DMS53 treated with DMSO at 0.1 percent for 48 hours (cell line): ENCODE measurements around the gene CELA2B.
"Not testable (repeated sequence)": the region's sequence is repeated elsewhere in the genome, so short reads cannot be mapped to it uniquely, and the experiment has no call there.

Experiments
- DNase-seq: peaks from one replicate; lab custom pipeline; 2025; ENCODE audit not compliant: unreplicated experiment; lab: John Stamatoyannopoulos, UW

Gene CELA2B

GRCh38 chr1:15475752-15476314, at the start of gene CELA2B:
CELA2B (plus strand) TSS chr1:15476104; CDS start chr1:15476126, 22 bp downstream.
- no peak for DNase-seq

GRCh38 chr1:15426492-15427279, 49.2 kb upstream of the CELA2B start:
- DNase-seq, result no peak

GRCh38 chr1:15427280-15427666, 48.6 kb upstream of the CELA2B start:
- no peak for DNase-seq

GRCh38 chr1:15428252-15428651, 47.7 kb upstream of the CELA2B start:
- not testable (repeated sequence) for DNase-seq

- no peak for DNase-seq
Observed at GRCh38 chr1:15428815-15429435, 47.0 kb upstream of the CELA2B start.

GRCh38 chr1:15429701-15430149, 46.2 kb upstream of the CELA2B start:
- DNase-seq, result no peak

GRCh38 chr1:15430787-15431570, 44.9 kb upstream of the CELA2B start:
- DNase-seq, result peak; percentile 19

GRCh38 chr1:15431571-15431948, 44.3 kb upstream of the CELA2B start:
- DNase-seq, result no peak

- peak; percentile 31 for DNase-seq
Observed at GRCh38 chr1:15432324-15432723, 43.6 kb upstream of the CELA2B start.

- no peak for DNase-seq
Observed at GRCh38 chr1:15433471-15433870, 42.4 kb upstream of the CELA2B start.

- not testable (repeated sequence) for DNase-seq
Observed at GRCh38 chr1:15434739-15435138, 41.2 kb upstream of the CELA2B start.

- DNase-seq, result no peak
Observed at GRCh38 chr1:15435239-15436077, 40.4 kb upstream of the CELA2B start.

GRCh38 chr1:15436881-15437442, 38.9 kb upstream of the CELA2B start:
- DNase-seq, result no peak

- no peak for DNase-seq
Observed at GRCh38 chr1:15439325-15439724, 36.6 kb upstream of the CELA2B start.

- no peak for DNase-seq
Observed at GRCh38 chr1:15440357-15440756, 35.5 kb upstream of the CELA2B start.

GRCh38 chr1:15441247-15441646, 34.7 kb upstream of the CELA2B start:
- DNase-seq, result no peak

- DNase-seq, result no peak
Observed at GRCh38 chr1:15442119-15442518, 33.8 kb upstream of the CELA2B start.

GRCh38 chr1:15442759-15443158, 33.1 kb upstream of the CELA2B start:
- DNase-seq, result no peak

- DNase-seq, result peak; percentile 40
Observed at GRCh38 chr1:15443281-15443680, 32.6 kb upstream of the CELA2B start.
